Dermis blood vessel endothelial cell (primary cell): Measurements from ENCODE around the gene TMEM239. TPM values are rescaled to one million over a fixed set of nuclear protein-coding genes. Genes with fewer than 3 reads are reported as not detected.

Source experiments
- DNase-seq: peaks from one replicate; pipeline ENCODE4 v3.0.0; 2010
- total RNA-seq: library from RNA; depleted of rRNA; stranded (reverse); fragments of >200 nt; gene quantifications from 2 replicates; pipeline ENCODE4 v1.2.3, GENCODE V29; 2014

TMEM239 gene
- total RNA-seq, 1 donor from 2014 or later = not detected

DNA sequence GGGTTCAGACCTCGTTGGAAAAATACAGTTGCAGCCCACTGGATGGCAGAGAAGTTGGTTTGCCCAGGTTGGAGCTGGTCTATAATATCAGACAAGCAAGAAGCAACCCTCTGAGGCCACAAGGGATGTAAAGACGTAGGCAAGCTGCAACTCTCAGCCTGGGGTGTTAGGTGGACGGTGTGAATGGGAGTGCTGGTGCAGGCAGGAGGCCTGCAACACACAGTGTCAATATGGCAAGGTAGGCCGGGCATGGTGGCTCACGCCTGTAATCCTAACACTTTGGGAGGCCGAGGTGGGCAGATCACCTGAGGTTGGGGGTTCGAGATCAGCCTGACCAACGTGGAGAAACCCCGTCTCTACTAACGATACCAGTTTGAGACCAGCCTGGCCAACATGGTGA, 34.9 kb downstream of the TMEM239 start:
- no peak for DNase-seq

DNA sequence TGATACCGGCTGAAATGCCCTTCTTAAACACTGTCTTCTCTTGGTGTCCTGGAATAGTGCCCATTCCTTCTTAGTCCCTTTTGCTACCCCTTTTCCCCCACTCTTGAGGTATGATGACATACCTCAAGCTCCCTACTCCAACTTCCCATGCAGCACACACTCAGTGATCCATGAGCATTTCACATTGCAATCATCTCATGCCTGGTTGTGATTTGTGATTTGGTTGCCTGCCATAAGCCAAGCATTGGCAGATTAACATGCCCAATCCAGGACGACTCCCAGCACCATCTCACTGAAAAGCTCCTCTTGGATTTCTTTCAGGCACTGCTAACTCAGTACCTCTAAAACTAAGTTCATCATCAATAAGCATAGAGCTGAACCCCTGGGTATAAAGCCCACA, 42.4 kb downstream of the TMEM239 start:
- no peak for DNase-seq

DNA sequence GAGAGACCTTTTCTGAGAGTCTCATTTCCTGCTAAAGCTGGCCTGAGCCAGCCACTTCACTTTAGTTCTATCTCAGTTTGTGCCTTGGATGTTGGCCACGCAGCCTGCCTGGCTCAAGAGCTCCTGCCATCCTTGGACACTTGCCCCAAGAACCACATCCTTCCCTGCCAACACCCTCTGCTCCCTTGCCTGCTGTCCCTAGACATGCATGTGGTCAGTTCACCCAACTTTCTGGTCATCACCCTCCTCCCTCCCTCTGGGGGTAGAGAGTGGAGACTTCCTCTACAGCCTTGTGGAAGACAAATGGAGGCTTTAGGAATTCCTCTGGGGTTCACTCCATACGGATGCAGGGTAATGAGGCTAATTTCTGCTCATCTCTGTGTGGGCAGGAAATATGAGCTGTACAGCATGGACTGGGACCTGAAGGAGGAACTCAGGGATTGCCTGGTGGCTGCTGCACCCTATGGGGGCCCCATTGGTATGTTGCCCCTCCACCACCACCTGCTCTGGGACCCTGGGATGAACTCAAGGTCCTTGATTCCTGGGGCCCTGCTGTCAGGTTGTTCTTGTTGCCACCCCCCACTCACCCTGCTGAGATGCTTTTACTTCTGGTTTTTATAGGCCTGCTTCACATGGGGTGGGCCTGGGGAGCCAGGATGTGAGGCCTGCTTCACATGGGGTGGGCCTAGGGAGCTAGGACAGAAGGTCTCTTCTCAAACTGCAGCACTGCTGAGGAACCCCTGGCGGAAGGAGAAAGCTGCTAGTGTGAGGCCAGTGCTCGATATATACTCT, 43.4 kb downstream of the TMEM239 start:
- DNase-seq = no peak

DNA sequence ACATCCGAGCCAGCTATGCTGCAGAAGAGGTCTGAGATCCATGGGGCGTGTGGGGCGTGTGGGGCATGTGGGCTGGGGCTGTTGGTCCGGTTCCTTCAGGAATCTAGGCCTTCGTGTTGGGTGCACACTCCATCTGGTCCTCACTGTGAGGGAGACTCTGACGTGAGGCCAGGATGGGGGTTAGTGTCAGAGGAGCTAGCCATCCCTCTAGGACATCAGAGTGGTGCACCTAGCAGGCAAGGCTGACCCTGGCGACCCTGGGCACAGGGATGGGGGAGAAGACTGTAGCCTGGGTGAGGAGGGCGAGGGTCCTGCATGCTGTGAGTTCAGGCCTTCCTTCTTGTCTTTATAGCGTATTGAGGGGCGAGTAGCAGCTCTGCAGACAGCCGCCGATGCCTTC, 48.5 kb downstream of the TMEM239 start:
- DNase-seq = no peak

DNA sequence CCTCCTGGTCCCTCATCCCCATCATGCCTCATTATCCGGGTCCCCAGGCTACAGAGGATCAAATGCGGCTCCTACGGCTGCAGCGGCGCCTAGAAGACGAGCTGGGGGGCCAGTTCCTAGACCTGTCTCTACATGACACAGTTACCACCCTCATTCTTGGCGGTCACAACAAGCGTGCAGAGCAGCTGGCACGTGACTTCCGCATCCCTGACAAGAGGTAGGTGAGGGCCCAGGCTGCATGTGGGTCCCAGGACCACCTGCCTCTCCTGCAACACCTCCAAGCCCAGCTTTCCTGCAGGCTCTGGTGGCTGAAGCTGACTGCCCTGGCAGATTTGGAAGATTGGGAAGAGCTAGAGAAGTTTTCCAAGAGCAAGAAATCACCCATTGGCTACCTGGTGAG, 48.9 kb downstream of the TMEM239 start:
- DNase-seq = no peak

DNA sequence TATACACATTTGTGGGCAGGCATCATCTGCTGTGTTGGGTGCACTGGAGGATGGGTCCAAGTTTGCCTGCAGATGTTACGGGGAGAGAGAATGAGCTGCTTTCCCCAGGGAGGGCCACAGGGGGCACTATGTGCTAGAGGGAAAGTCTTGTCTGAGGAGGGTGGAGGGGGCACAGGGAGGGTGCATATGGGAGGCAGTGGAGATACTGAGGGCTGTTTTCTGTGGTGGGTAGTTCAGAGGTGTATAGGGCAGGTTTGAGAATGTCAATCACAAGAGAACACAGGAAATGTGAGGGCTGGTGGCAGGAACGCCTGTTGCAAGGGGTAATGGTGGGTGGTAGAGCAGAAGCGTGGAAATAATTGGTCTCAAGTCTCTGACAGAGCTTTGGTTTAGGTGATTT, 49.5 kb downstream of the TMEM239 start:
- no peak for DNase-seq

DNA sequence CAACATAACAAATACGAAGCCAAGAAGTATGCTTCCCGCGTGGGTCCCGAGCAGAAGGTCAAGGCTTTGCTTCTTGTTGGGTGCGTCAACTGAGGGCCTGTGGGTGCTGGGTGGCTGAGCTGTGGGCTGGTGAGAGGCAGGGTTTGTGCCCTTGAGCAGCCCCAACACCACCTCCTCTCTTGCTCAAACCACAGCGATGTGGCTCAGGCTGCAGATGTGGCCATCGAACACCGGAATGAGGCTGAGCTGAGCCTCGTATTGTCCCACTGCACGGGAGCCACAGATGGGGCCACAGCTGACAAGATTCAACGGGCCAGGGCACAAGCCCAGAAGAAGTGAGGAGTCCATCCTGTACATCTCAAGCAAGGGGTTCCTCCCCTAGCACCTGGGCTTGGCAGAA, 50.1 kb downstream of the TMEM239 start:
- no peak for DNase-seq

DNA sequence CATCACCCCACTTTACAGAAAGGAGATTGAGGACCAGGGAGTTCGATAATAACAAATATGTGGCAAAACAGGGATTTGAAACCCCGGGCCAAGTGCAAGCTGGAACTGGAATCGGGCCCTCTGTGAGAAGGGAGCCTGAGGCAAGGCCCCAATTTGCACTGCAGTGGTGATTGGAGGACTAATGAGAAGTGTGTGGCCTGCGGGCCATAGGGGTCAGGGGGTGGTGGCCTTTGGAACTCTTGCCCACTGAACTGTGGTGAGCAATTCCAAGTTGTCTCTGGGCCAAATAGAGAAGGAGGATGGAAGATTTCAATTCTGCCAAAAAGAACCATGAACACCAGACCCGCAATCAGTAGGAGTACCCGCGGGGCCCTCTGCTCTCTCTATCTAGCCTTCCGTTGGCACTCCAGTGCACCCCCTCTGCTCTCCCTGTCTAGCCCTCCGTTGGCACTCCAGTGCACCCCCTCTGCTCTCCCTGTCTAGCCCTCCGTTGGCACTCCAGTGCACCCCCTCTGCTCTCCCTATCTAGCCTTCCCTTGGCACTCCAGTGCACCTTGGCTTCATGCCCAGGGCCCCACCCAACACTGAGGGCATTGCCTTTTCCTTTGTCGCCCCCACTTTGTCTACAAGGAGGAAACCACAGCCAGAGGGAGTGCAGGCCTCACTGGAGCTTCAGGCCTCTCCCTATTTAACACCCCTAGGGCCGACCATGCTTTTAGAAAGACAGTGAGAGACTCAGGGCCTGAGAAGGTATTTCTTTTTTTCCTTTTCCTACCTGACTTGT, 51.1 kb downstream of the TMEM239 start:
- DNase-seq = no peak

Other genes with a start within 250 kb of the TMEM239 start
- gene NOP56, start 163.7 kb upstream of the TMEM239 start, total RNA-seq = 149 and 182 TPM in 2 replicates
- gene IDH3B, start 152.1 kb upstream of the TMEM239 start, total RNA-seq = 118 and 131 TPM in 2 replicates
- 1.0 and 2.4 TPM in 2 replicates for gene EBF4, start 123.6 kb upstream of the TMEM239 start, total RNA-seq
- gene CPXM1, start 15.7 kb upstream of the TMEM239 start, total RNA-seq = 0.34 and 0.37 TPM in 2 replicates
- not detected in 2 replicates for gene C20orf141, start 1.4 kb upstream of the TMEM239 start, total RNA-seq
- 19.8 and 42.2 TPM in 2 replicates for gene PCED1A, start 24.3 kb downstream of the TMEM239 start, total RNA-seq
- 51.6 and 52.4 TPM in 2 replicates for gene VPS16, start 24.4 kb downstream of the TMEM239 start, total RNA-seq
- gene PTPRA, start 57.1 kb downstream of the TMEM239 start, total RNA-seq = 27.9 and 37.1 TPM in 2 replicates
- not detected in 2 replicates for gene GNRH2, start 227.3 kb downstream of the TMEM239 start, total RNA-seq
- 34.5 and 37.6 TPM in 2 replicates for gene MRPS26, start 229.7 kb downstream of the TMEM239 start, total RNA-seq